GM21786 (cell line): ENCODE measurements around the gene SLC48A1.

ENCODE experiments used
- ATAC-seq: cut with Tn5 transposase; IDR thresholded peaks from one replicate; pipeline ENCODE4 v1.9.1; 2021; ENCODE audit not compliant: unreplicated experiment

Gene SLC48A1

GRCh38 chr12:47821346-47821706, 48.3 kb downstream of the SLC48A1 start:
- no peak for ATAC-seq

DNA sequence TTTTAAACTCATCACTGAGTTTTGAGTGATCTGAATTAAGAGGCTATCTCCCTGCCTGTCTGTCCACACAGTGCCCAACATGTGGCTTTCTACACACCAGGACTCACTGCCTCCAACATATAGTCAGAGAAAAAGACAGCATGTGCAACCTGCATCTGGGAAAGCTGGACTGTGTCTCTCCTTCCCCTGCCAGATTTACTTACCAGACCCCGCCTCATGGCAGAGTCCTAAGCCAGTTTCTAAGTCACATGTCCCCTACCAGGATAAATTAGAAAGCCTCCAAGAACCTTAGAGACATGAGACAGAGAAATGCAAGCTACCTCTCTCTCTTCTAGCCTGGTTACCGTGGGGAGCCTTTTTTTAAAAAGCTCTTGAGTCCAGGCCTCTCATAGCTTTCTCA, 49.4 kb downstream of the SLC48A1 start:
- ATAC-seq = no peak

GRCh38 chr12:47822863-47823262, 49.8 kb downstream of the SLC48A1 start:
- no peak for ATAC-seq

DNA sequence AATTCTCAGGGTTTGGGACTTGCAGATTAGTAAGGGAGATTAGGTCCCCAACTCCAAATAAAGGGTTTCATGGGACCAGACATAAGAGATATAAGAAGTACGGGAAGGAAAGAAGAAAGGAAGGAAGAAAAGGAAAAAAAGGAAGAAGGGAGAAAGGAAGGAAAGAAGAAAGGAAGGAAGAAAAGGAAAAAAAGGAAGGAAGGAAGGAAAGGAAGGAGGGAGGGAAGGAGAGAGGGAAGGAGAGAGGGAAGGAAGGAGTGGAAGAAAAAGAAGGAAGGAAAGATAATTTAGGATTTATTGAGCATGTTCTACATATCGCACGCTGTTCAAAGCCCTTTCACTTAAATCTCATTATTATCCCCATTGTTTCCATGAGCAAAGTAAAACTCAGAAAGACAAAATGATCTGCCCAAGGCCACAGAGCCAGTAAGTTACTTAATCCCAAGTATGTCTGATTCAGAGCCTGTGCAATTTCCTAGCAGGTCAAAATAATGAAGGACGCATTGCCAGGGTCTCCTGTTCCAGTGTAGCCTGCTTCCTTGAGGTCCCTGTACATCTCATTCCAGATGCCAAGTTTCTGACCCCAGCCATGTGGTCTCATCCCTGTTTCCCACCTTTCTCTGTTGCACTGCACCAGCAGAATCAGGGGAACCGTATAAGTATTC, 50.5 kb downstream of the SLC48A1 start:
- no peak for ATAC-seq

DNA sequence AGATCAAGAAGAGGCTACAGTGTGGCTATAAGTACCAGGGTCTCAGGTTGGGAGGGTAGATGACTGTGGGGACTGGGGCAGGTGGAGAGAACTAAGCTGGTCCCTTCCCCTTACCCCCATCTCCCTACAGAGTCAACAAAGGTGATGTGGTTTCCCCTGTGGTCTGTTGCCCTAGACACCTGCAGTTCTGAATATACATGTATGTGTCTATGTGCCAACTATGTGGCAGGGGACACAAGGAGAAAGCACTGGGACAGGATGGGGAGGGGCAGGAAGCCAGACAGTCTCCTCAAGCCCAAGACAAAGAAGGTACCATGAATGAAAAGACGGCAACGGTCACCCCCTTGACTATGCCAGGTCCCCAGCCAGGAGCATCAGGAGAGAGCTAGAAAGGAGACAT, 51.2 kb downstream of the SLC48A1 start:
- ATAC-seq = no peak

DNA sequence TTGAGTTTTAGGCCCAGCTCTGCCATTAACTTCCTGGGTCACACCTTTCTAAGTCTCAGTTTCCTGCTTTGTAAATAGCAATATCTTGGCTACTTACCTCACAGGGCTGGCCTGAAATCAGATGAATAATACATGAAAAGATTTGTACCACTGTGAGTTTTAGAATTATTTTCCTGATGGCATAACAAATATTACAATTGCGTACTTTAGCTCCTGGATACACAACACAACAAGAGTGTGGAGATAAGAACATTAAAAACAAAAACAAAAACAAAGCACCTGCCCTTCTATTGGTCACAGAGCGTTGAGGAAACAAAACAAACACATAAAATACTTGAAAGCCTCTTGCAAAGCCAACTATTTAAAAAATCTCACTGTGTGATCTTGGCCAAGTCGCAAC, 51.6 kb downstream of the SLC48A1 start:
- no peak for ATAC-seq

GRCh38 chr12:47825173-47825639, 52.2 kb downstream of the SLC48A1 start:
- no peak for ATAC-seq

GRCh38 chr12:47828008-47828975, 55.3 kb downstream of the SLC48A1 start:
- ATAC-seq = no peak

- ATAC-seq = no peak
These were observed 56.0 kb downstream of the SLC48A1 start for GRCh38 chr12:47828976-47829482.

DNA sequence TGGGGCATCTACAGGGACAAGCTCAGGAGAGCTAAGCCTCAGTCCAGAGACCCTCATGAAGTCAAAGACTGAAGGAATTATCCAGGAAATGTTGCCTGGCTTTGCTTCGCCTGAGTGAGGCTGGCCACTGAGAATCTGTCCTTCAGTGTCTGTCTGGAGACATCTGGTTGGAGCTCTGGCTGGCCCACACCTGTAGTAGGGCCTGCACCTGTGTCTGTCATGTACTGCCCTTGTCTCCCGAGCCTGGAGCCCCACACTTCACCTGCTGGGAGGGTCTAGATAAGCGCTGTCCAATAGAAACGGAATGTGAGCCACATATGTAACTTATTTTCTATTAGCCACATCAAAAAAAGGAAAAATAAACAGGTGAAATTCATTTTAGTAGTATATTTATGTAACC, 56.5 kb downstream of the SLC48A1 start:
- no peak for ATAC-seq
